C1 segment of cervical spinal cord (tissue), 14 donors: Measurements from ENCODE around the gene PIGT.
"Not testable (repeated sequence)": the region's sequence is repeated elsewhere in the genome, so short reads cannot be mapped to it uniquely, and the experiment has no call there.

Experiments
- DNase-seq, 14 donors: peaks; one replicate each; lab custom pipeline; 2025; lab: John Stamatoyannopoulos, UW

Gene PIGT

DNA sequence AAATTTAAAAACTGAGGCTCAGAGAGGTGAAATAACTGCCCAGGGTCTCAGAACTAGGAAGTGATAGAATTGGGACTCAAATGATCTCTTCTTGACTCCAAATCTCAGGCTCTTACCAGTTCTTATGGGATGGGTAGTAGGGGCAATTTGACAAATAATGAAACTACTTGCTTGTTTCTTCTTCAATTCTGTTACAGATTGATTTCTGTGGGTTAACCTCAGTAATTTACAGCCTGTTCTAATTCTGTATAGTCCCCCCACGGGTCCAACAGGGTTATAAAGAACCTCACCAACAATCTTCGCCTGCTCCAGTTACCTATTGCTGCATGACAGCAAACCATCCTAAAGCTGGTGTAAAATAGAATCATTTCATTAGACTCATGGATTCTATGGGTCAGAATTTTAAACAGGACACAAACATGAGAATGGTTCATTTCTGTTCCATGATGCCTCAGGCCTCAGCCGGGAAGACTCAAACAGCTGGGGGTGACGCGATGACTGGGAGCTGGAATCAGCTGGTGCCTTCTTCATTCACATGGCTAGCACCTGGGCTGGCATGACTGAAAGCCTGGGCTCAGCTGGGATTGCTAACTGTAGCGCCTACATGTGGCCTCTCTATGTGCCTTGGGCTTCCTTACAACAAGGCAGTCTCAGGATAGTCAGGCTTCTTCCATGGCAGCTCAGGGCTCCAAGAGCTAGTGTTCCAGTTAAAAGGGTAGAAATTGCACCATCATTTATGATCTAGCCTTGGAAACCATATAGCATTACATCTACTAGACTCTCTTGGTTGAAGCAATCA is 47.0 kb downstream of the PIGT start:
- no peak for DNase-seq

DNA sequence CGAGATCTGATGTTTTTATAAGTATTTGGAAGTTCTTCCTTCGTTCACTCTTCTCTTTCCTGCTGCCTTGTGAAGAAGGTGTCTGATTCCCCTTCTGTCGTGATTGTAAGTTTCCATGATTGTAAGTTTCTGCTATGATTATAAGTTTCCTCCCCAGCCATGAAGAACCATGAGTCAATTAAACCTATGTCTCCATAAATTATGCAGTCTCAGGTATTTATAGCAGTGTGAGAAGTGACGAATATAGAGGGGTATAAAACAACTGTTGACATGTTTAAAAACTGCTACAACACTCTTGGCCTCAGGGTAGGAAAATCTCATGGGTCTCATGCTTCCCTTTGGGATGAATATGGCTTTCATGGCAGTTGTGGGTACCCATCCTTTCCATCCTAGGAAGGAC is 47.8 kb downstream of the PIGT start:
- no peak for DNase-seq

GRCh38 chr20:45465491-45466266 is 49.7 kb downstream of the PIGT start:
- no peak for DNase-seq

- no peak for DNase-seq
Observed at GRCh38 chr20:45467172-45467571, 51.2 kb downstream of the PIGT start.

GRCh38 chr20:45467861-45468260 is 51.9 kb downstream of the PIGT start:
- peak in 5 of 14 donors; percentile 2 to 25 (median 4) for DNase-seq

- DNase-seq = peak in 1 of 14 donors; percentile 8
Observed at GRCh38 chr20:45469336-45470261, 53.7 kb downstream of the PIGT start, which contains the start of gene WFDC2. Gene WFDC2 (plus strand): TSS chr20:45469753. CDS start chr20:45469782, 29 bp downstream.

GRCh38 chr20:45470262-45470931 is 54.5 kb downstream of the PIGT start:
- peak in 7 of 14 donors; percentile 3 to 72 (median 45) for DNase-seq

GRCh38 chr20:45470937-45471336 is 55.0 kb downstream of the PIGT start:
- peak in 2 of 14 donors; percentile 23 to 56 for DNase-seq

GRCh38 chr20:45472286-45472685 is 56.3 kb downstream of the PIGT start:
- not testable (repeated sequence) for DNase-seq
